ENCODE measurements around the gene PRDM4. TPM values are rescaled to one million over a fixed set of nuclear protein-coding genes. Genes with fewer than 3 reads are reported as not detected.

PRDM4 gene
- total and polyA plus RNA-seq, 2 of the 4 experiments (the other 2 are of a cell fraction), result 20.1 to 26.7 TPM

DNA sequence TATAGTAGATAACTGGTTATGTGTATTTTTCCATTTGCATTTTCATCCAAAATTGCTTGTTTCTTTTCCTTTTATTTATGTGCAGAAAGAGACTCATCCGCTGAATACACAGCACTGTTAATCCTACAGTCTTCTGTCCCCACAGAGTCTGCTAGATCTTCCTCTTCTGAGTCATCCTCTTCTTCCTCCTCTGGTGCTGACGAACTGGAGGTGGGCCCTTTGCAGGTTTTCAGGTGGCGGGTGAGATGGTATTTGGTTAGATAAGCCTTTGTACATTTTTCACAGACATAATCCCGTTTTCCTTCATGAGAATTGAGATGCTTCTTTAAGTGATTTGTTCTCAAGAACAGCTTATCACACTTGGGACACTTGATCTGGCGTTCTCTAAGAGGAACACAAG, 26.8 kb downstream of the PRDM4 start:
- in situ Hi-C loops (cut with MboI; ENCODE audit: low sequenced_read_pairs), result no loop called here
- Histone ChIP-seq H2AK5ac (ENCODE audit: low read depth, low read length) (no peak overlapping the region), H3K18ac (ENCODE audit: low read depth, low read length) (no peak overlapping the region), H3K4me3 (ENCODE audit: insufficient read depth, low read depth, low read length) (no peak overlapping the region), H3K27me3 (ENCODE audit: control insufficient read depth, insufficient read depth, low read length) (no peaks in the 10 kb centered on the region), H2BK120ac (ENCODE audit: low read depth, low read length) (no peak overlapping the region), H3K27ac (ENCODE audit: insufficient read depth, low read length) (no peak overlapping the region), H3K4me1 (ENCODE audit: control insufficient read depth, insufficient read depth, low read length) (no peaks in the 10 kb centered on the region), H2AK9ac (replicated peaks; ENCODE audit: low read depth, low read length, poor library complexity) (no peak overlapping the region), H3K9me3 (ENCODE audit: control insufficient read depth, insufficient read depth, low read length) (no peaks in the 10 kb centered on the region), H2AFZ (replicated peaks; ENCODE audit: low read length, poor library complexity) (no peak overlapping the region), H3K56ac (ENCODE audit: extremely low read depth, insufficient read depth, low read length) (no peak overlapping the region), H3K9me1 (ENCODE audit: insufficient read depth, low read length) (peaks cover 2% of the 10 kb centered on the region; the same call in 1 of the 2 replicates), H4K91ac (ENCODE audit: insufficient read depth, low read depth, low read length) (no peak overlapping the region), H2BK15ac (ENCODE audit: low read depth, low read length) (no peak overlapping the region), H3K4me2 (ENCODE audit: low read depth, low read length) (no peak overlapping the region), H4K5ac (ENCODE audit: low read depth, low read length) (no peak overlapping the region), H2BK20ac (ENCODE audit: low read depth, low read length) (no peak overlapping the region), H3K9ac (ENCODE audit: low read depth, low read length) (no peak overlapping the region), H3K79me1 (ENCODE audit: low read depth in 1 of 2, low read length in 2 of 2) (peaks cover 3 to 5% of the 10 kb centered on the region in 2 experiments; a peak in 2 of 4 replicates), H3K4ac (ENCODE audit: low read depth, low read length) (no peak overlapping the region), H3K36me3 (ENCODE audit: control insufficient read depth, insufficient read depth, low read length) (peaks cover 36% of the 10 kb centered on the region), H3K23ac (ENCODE audit: low read depth, low read length) (no peak overlapping the region), H4K20me1 (ENCODE audit: insufficient read depth, low read length) (0 out of 2 replicates have a peak, but pooled peaks cover 4% of the 10 kb centered on the region), H3K14ac (replicated peaks; ENCODE audit: low read depth, low read length) (no peak overlapping the region), H2BK5ac (ENCODE audit: low read depth, low read length, poor library complexity, severe bottlenecking) (no peak overlapping the region), H4K8ac (ENCODE audit: low read depth in 2 of 2, low read length in 2 of 2) (no peak overlapping the region)
- no CpG with 5 or more reads among the region's 5 CpGs for WGBS, 2 experiments (ENCODE audit: extremely low coverage in 2 of 2, insufficient read length in 1 of 2)
- dilution Hi-C loops (cut with HindIII; ENCODE audit: low sequenced_read_pairs, unreplicated experiment), result no loop called here
- intact Hi-C loops (cut with micrococcal nuclease), result no loop called here
- ChIA-PET POLR2A (ENCODE audit: unreplicated experiment) (no interaction called here), CTCF (interaction anchor here (0.5 kb wide), 1 partner anchor 152 kb away, joined by 3 read pairs; no protein-coding TSS in a partner anchor)
- DNase-seq, result no peak
- BruUV-seq (replicated peaks), result no TSS peak
- TF ChIP-seq BHLHE40 (IDR thresholded peaks at IDR 0.05; ENCODE audit: low read depth, low read length) (no peak), CEBPB (IDR thresholded peaks at IDR 0.05; ENCODE audit: low read depth, low read length) (no peak), NFE2L2 (IDR thresholded peaks at IDR 0.05; ENCODE audit: low read depth, low read length) (no peak), MAFK (IDR thresholded peaks at IDR 0.05; ENCODE audit: low read depth, low read length) (no peak)
- TF ChIP-seq, protein P1, sequence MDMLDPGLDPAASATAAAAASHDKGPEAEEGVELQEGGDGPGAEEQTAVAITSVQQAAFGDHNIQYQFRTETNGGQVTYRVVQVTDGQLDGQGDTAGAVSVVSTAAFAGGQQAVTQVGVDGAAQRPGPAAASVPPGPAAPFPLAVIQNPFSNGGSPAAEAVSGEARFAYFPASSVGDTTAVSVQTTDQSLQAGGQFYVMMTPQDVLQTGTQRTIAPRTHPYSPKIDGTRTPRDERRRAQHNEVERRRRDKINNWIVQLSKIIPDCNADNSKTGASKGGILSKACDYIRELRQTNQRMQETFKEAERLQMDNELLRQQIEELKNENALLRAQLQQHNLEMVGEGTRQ (IDR thresholded peaks at IDR 0.05; ENCODE audit: low read depth, low read length), result no peak
- ATAC-seq (ENCODE audit: low read depth), result no peak
